IPS-NIHi11 (cell line): Measurements from ENCODE around the gene HNRNPD.
"Not testable (repeated sequence)": the region's sequence is repeated elsewhere in the genome, so short reads cannot be mapped to it uniquely, and the experiment has no call there.

Experiments
- DNase-seq: peaks from one replicate; pipeline ENCODE4 v3.0.0; 2012; ENCODE audit warnings: mixed read lengths, low spot score

Gene HNRNPD, protein sequence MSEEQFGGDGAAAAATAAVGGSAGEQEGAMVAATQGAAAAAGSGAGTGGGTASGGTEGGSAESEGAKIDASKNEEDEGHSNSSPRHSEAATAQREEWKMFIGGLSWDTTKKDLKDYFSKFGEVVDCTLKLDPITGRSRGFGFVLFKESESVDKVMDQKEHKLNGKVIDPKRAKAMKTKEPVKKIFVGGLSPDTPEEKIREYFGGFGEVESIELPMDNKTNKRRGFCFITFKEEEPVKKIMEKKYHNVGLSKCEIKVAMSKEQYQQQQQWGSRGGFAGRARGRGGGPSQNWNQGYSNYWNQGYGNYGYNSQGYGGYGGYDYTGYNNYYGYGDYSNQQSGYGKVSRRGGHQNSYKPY

DNA sequence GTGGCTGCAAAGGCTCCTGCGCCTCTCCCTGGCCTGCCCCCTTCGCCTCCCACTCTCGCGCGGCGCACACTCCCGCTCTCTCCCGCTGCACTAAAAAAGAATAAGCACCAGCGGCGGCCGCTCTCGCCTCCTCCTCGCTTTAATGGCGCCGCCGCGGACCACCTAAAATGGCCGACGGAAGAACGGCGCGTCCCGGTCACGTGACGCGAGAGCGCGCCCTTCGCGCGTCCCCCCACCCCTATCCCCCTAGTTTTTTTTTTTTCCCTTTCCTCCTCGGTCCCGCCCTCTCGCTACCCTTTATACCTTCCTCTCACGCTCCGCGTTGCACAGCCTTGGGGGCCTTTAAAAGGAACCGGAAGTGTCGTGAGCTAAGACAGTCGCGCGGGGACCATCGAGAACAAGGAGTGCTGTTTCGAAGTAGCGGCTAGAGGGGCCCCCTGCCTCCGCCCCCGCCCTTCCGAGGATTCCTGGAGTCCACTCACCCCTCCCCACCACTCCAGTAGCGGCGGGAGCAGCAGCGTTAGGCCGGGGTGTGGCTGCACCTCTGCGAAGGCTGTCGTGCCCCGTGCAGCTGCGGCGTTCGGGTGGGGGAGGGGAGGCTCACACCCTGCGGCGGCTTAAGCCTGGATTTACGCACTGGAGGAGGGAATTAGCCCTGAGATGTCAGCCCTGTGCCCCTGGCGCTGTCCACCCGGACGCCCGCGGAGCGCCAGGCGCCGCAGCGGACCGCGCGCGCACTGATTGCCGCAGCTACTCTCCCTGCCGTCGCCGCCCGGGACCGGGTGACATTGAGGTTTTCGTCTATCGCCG, at the start of gene HNRNPD:
Gene HNRNPD (minus strand): TSS at position 176 of the 810 bp plus-strand sequence. CDS start 313 bp downstream, outside the sequence.
- DNase-seq: peak; percentile 93

DNA sequence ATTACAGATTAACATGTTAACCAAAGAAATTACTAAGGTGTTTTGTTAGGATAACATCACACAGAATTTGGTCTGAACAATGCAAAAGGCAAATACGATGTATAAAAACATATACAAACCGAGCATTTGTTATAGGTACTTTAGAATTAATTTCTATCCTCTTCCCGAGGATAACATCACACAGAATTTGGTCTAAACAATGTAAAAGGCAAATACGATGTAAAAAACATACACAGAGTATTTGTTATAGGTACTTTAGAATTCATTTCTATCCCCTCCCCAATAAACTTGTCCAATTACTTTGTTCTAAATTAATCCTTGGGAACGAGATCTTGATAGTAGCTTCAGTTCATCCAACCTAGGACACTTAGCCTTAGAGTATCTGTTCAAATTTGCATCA, 48.8 kb upstream of the HNRNPD start:
- DNase-seq: no peak

DNA sequence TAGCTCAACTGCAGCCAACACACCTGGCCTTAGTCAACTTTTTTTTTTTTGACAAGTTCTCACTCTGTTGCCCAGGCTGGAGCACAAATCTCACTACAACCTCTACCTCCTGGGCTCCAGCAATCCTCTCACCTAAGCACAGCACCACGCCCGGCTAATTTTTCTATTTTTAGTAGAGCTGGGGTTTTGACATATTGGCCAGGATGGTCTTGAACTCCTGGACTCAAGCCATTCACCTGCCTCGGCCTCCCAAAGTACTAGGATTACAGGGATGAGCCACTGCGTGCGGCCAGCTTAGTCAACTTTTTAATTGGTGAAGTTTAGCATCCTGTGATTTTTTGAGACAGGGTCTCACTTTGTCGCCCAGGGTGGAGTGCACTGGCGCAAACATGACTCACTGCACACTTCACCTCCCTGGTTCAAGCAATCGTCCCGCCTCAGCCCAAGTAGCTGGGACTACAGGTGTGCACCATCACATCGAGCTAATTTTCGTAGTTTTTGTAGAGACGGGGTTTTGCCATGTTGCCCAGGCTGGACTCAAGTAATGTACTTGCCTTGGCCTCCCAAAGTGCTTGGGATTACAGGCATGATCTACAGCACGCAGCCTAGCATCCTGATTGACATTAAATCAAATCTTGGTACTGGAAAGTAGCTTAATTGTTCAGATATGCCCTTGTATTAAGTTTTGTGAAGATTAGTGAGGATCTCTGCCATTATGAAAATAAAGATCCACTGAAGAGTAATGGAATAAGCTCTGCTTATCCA, 48.2 kb upstream of the HNRNPD start:
- no peak for DNase-seq

DNA sequence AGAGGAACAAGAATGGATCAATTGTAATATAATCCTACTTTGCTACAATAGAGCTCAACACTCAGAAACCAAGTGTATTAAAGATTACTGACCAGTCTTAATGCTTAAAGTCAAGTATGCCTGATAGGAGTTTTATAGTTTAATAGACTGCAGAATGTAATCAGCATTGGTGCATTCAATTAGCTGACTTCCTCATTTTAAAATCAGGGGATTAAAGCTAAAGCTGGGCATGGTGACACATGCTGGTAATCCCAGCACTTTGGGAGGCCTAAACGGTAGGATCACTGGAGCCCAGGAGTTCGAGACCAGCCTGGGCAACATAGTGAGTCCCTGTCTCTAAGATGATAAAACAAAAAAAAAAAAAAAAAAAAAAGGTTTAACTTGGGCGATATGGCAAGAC, 45.7 kb upstream of the HNRNPD start:
- no peak for DNase-seq

DNA sequence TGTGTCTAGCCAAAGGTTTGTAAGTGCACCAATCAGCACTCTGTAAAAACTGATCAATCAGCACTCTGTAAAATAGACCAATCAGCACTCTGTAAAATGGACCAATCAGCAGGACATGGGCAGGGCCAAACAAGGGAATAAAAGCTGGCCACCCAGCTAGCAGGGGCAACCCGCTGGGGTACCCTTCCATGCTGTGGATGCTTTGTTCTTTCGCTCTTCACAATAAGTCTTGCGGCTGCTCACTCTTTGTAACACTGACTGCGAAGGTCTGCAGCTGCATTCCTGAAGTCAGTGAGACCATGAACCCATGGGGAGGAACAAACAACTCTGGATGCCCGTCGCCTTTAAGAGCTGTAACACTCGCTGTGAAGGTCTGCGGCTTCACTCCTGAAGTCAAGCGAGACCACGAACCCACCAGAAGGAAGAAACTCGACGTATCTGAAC, 42.2 kb upstream of the HNRNPD start:
- DNase-seq: no peak

DNA sequence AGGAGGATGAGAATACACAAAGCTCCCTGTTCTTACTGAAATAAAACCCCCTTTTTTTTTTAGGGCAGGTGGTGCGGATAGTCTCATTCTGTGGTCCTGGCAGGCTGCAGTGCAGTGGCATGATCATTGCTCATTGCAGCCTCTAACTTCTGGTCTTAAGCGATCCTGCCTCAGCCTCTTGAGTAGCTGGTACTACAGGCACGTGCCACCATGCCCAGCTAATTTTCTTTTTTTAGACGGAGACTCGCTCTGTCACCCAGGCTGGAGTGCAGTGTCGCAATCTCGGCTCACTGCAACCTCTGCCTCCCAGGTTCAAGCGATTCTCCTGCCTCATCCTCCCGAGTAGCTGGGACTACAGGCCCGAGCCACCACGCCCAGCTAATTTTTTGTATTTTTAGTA, 41.3 kb upstream of the HNRNPD start:
- DNase-seq: not testable (repeated sequence)

DNA sequence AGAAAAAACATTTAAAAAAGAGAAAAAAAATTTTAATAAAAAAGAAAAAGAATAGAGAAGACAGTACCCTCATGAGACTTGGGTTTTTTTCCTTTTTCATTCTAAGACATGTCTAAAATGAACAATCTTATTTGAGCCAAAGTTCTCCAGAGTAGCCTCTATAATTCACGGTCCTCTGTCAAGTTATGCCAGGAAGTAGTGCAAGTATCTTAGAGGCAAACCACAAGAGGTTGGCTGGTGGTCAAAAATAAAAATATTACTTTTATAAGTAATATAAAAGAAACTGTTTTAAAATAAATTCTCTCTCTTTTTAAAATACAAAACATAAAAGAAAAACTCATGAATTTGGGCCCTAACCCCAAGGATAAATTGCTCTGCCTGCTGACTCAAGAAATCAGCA, 29.9 kb upstream of the HNRNPD start:
- no peak for DNase-seq

DNA sequence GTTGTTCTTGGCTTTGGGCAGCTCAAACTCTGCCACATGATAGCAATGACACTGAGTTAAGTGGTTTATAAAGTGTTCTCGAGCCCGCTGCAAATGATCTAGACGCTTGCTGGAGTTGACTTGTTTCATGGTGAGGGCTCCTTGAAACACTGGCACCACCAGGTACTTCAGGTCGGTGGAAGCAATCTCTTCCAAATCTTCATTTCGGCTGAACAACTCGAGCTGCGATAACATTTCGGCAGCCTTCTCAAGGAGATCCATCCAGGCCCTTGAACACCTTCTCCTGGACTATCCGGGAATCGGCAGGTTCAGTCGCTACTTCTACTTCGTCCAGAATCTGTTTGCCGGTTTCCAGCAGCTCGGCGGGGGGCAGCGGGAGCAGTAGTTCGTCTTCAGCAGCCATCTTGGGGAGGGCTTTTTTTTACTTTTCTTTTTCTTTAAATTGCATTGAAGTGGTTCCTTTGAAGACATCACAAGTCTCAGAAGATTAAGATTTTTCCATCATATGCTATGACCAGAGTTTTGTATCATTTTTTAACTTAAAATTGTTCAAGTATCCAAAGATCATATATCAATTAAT, 28.5 kb upstream of the HNRNPD start:
- no peak for DNase-seq

DNA sequence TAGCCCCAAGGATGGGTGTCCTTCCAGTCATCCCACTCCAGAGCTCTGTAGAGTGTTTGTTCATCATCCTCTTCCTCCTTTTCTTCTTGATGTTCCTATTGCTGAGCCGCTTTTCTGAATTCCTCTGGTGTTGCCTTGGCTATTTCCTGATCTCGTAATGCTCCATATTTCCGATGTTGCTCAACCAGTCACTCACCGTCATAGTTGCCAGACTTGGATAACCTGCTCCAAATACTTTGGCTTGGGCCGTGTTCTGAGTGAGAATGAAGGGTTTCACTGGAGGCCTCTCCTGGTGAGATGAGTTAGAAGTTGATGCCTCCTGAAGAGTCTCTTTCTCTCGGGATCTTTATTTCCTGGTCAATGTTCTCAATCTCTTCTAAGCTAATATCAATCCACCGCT, 27.8 kb upstream of the HNRNPD start:
- no peak for DNase-seq

DNA sequence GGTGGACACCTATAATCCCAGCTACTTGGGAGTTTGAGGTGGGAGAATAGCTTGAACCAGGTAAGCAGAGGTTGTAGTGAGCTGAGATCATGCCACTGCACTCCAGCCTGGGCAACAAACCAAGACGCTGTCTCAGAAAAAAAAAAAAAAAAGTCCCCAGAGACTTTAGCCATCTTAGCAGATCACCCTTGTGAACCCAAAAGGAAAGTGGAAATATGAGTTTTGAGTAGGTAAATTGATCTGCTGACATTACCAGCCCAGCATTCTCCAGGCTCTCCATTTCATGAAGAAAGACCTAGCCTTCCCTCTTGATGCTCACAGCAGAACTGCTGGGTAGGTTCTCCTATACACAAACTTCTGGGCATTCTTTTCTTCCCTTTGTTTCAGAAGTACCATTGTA, 24.5 kb upstream of the HNRNPD start:
- DNase-seq: no peak

DNA sequence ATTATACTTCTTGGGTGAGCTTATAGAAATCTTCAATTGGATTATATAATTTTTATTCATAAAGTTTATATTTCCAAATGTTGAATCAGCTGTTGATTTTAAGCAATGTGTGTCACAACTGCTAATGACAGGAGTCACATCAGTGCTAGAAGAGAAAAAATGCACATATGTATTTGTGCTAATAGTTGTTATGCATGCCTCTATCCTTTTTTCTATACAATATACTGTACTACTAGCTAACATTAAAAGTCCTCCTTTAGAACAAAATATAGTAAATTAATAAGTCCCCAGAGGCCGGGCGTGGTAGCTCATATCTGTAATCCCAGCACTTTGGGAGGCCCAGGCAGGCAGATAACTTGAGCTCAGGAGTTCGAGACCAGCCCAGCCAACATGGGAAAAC, 23.7 kb upstream of the HNRNPD start:
- no peak for DNase-seq

DNA sequence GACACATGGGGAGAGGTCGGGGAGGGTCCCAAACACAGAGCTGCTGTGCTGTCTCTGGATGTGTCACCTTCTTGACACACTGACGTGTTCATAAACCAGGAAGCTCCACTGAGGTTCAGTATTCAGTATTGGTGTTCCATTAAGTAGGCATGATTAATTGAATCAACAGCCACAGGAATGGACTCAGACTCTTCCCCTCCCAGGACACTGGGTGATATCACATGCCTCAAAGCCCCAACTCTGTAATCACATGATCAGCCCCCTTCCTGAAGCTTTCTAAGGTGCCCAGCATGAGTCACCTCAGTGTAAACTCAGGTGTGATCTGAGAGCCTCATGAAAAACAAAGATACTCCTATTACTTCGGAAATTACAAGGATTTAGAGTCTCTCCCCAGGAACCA, 21.1 kb upstream of the HNRNPD start:
- DNase-seq: no peak

DNA sequence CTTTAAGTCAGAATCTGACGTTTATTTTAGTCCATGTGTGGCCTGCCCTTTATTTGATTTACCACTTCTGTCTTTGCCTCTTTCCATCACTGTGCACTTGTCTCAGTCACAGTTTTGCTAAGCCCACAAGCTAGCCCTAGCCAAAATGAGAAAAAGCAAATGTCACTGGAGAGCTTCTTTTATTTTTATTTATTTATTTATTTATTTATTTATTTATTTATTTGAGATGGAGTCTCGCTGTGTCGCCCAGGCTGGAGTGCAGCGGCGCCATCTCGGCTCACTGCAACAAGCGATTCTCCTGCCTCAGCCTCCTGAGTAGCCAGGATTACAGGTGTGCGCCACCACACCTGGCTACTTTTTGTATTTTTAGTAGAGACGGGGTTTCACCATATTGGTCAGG, 16.3 kb upstream of the HNRNPD start:
- not testable (repeated sequence) for DNase-seq

DNA sequence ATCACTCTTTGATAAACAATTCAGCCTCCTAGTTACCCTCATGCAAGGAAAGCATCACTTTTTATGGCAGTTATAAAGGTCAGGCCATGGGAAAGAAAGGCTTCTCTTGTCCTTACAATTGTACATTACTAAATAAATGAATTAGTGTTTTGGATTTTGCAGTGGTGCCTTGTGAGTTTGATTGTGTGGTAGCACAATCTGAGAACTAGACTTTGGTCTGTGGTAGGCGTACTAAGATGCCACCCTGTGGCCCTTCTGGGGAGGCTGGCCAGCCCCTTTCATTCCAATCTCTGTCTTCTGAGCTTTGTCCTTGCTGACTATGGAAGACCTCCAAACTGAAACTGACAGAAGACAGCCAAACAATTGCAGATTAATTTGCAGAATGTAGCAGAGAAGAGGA, 14.6 kb upstream of the HNRNPD start:
- DNase-seq: no peak

DNA sequence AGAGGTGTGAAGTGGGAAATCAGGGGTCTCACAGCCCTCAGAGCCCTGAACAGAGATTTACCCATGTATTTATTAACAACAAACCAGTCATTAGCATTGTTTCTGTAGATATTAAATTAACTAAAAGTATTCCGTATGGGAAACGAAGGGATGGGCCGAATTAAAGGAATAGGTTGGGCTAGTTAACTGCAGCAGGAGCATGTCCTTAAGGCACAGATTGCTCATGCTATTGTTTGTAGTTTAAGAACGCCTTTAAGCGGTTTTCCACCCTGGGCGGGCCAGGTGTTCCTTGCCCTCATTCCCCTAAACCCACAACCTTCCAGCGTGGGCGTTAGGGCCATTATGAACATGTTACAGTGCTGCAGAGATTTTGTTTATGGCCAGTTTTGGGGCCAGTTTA, 12.5 kb upstream of the HNRNPD start:
- not testable (repeated sequence) for DNase-seq

DNA sequence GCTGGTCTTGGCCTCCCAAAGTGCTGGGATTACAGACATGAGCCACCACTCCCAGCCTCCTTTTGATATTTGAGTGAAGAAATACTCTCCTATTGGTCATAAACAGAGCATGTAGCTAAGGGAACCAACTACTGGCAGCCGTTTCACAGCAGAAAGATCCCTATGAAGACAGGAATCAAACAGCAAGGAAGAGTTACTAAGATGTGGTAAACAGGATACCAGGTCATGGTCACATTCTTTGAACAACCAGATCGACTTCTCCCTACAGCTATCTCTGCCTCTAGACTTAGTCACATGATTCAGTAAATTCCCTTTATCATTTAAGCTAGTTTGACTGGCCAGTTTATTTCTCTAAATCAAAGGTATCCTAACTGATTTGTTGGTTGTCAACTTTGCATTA, 9.0 kb upstream of the HNRNPD start:
- DNase-seq: no peak

DNA sequence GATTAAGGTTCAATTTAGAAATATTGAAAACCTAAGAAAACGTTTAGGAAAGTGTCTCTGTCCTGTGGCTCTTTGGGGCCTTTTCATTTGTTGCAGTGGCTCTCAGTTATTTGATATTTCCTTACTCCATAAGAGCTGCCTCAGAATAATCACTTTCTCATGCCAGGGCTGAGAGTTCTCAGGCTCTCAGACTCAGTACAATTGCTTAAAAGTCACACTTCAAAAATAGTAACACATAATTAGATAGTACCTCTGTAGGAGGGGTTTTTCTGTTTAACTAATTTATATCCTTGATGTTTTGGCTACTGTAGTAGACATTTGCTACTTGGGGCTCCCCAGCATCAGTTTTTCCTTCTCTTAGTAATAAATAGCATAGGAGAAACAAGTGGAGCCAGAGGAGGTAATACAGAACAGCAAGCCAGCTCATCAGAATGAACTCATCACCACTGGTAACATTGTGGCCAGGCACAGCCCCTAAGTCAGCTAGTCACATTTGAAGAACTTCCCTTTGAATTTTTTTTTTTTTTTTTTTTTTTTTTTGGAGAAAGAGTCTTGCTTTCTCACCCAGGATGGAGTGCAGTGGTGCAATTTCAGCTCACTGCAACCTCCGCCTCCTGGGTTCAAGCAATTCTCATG, 8.0 kb upstream of the HNRNPD start:
- no peak for DNase-seq

DNA sequence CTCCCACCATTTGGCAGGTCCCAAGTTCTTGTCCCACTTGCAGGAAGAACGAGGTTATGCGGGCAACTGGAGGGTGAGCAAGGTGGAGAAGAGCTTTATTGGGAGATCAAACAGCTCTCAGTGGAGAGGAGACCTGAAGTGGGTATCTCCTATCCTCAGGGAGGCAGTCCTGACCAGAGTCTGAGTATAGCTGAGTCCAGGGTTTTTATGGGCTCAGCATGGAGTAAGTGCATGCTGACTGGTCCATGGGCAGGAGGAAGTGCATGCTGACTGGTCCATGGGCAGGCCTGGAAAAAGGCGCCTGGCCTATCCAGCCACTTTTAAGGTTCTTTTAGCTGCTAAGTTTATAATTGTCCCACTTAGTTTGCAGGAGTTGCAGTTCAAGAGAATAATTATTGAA, 7.4 kb upstream of the HNRNPD start:
- DNase-seq: no peak

DNA sequence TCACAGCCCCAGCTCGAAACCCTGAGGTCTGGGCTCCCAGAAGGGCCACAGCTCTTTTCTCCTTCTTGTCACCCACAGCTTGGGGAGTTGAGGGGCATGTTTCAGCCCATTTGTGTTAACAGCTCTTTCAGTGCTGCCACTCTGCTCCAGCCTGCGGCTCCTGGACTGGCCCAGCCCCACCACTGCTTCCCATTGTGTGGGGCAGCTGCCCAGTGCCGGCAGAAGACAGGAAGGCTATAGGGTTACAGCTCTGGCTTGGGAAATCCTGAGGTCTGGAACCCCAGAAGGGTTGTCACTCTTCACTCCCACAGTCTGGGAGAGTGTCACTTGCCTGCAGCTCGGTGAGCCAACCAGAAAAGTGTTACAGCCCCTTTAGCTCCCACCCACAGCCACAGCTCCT, 7.0 kb upstream of the HNRNPD start:
- DNase-seq: no peak

DNA sequence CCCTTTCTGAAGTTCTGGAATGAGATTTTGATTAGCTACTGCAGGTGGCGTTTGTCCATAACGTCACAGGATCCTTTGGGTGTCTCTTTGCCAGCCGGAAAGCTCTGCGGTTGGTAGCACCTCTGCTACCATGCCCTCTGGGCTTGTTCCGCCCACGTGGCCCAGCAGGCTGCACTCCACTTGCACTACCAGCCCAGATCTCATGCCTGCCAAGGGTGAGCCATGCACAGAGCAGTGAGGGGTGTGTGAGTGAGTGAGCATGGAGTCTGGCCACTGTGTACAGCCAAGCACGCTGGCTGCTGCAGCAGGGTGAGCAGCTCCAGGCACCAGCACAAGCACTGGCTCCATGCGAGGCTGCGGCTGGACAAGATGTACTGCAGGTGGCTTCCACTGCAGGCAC, 6.6 kb upstream of the HNRNPD start:
- DNase-seq: no peak

DNA sequence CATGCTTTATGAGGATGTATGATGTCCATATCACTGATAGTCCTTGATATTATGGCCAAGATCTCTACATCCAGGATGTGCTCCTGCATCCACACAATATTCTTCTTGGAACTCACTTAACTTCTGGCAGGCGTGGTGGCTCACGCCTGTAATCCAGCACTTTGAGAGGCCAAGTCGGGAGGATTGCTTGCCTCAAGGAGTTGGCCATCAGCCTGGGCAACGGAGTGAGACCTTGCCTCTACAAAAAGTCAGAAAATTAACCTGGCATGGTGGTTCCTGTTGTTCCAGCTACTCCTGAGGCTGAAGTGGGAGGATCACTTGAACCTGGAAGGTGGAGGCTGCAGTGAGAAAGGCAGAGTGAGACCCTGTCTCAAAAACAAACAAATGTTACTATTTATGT, 2.3 kb upstream of the HNRNPD start:
- DNase-seq: no peak

DNA sequence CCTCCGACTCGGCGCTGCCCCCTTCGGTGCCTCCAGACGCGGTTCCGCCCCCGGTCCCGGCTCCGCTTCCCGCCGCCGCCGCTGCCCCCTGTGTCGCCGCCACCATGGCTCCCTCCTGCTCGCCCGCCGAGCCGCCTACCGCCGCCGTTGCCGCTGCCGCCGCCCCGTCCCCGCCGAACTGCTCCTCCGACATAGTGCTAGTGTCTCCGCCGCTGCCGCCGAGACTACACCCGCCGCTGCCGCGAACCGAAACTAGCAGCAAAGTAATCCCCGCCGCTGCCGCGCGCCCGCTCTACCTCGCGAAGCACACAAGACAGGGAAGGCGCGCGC, 340 bp downstream of the HNRNPD start:
- peak; percentile 16 for DNase-seq
